ENCODE data around the gene CROT.
A peak's percentile ranks its signal among the peaks of the same experiment; 100 is the strongest.

The CROT gene

GRCh38 chr7:87341441-87341840 is 4.0 kb upstream of the CROT start:
- no peak overlapping the region for H3K4me3 ChIP-seq (ENCODE audit: low read depth, low read length, poor library complexity, severe bottlenecking)
- no peak overlapping the region for H3K27ac ChIP-seq (ENCODE audit: low read depth, low read length, poor library complexity, severe bottlenecking)
- peaks cover 14% of the 10 kb centered on the region for H3K79me2 ChIP-seq (ENCODE audit: insufficient read depth, low read length)
- no peak overlapping the region for H3K9ac ChIP-seq (ENCODE audit: low read length)
- no peaks in the 10 kb centered on the region for H4K20me1 ChIP-seq (ENCODE audit: insufficient read depth, low read length)
- H3K27me3 ChIP-seq (ENCODE audit: insufficient read depth, low read length), result no peaks in the 10 kb centered on the region
- peaks cover 12% of the 10 kb centered on the region; the same call in 1 of the 2 replicates for H3K36me3 ChIP-seq (ENCODE audit: insufficient read depth, low read length)
- no peaks in the 10 kb centered on the region for H3K9me2 ChIP-seq (ENCODE audit: low read depth, low read length)
- H3F3A ChIP-seq (ENCODE audit: insufficient read depth, low read length), result no peaks in the 10 kb centered on the region
- H3K9me3 ChIP-seq (ENCODE audit: low read length), result no peaks in the 10 kb centered on the region
- TF ChIP-seq CTCF (IDR thresholded peaks at IDR 0.05; ENCODE audit: low read length) (no peak), EZH2 (IDR thresholded peaks at IDR 0.05; ENCODE audit: borderline replicate concordance, low read length) (no peak)
- peaks cover 40% of the 10 kb centered on the region for H3K4me1 ChIP-seq (ENCODE audit: insufficient read depth, low read length, severe bottlenecking)
- no peak overlapping the region for H3K4me2 ChIP-seq (ENCODE audit: low read length)
- no peak overlapping the region for H2AFZ ChIP-seq (ENCODE audit: low read length)

- Histone ChIP-seq H3K4me2 (ENCODE audit: low read length) (peak overlapping the region; percentile 95; the same call in 1 of the 2 replicates), H3K79me2 (ENCODE audit: insufficient read depth, low read length) (peaks cover 14% of the 10 kb centered on the region), H3K4me3 (ENCODE audit: low read depth, low read length, poor library complexity, severe bottlenecking) (no peak overlapping the region), H3K36me3 (ENCODE audit: insufficient read depth, low read length) (peaks cover 17% of the 10 kb centered on the region; the same call in 1 of the 2 replicates), H3K9me2 (ENCODE audit: low read depth, low read length) (no peaks in the 10 kb centered on the region), H3K4me1 (ENCODE audit: insufficient read depth, low read length, severe bottlenecking) (peaks cover 48% of the 10 kb centered on the region), H3K27me3 (ENCODE audit: insufficient read depth, low read length) (no peaks in the 10 kb centered on the region), H3K9me3 (ENCODE audit: low read length) (no peaks in the 10 kb centered on the region), H4K20me1 (ENCODE audit: insufficient read depth, low read length) (no peaks in the 10 kb centered on the region), H3K27ac (ENCODE audit: low read depth, low read length, poor library complexity, severe bottlenecking) (no peak overlapping the region), H3K9ac (ENCODE audit: low read length) (no peak overlapping the region), H3F3A (ENCODE audit: insufficient read depth, low read length) (no peaks in the 10 kb centered on the region), H2AFZ (ENCODE audit: low read length) (no peak overlapping the region)
- TF ChIP-seq EZH2 (IDR thresholded peaks at IDR 0.05; ENCODE audit: borderline replicate concordance, low read length), result no peak
- no peak for TF ChIP-seq CTCF (IDR thresholded peaks at IDR 0.05; ENCODE audit: low read length)
Observed at GRCh38 chr7:87342231-87342630, 3.2 kb upstream of the CROT start.

GRCh38 chr7:87344446-87344845 is 1.0 kb upstream of the CROT start:
- H3F3A ChIP-seq (ENCODE audit: insufficient read depth, low read length), result no peaks in the 10 kb centered on the region
- H2AFZ ChIP-seq (ENCODE audit: low read length), result peak overlapping the region; percentile 73
- H3K79me2 ChIP-seq (ENCODE audit: insufficient read depth, low read length), result peaks cover 14% of the 10 kb centered on the region
- H3K4me3 ChIP-seq (ENCODE audit: low read depth, low read length, poor library complexity, severe bottlenecking), result peak overlapping the region; percentile 68
- no peaks in the 10 kb centered on the region for H3K9me2 ChIP-seq (ENCODE audit: low read depth, low read length)
- H3K9me3 ChIP-seq (ENCODE audit: low read length), result no peaks in the 10 kb centered on the region
- H3K4me1 ChIP-seq (ENCODE audit: insufficient read depth, low read length, severe bottlenecking), result peaks cover 48% of the 10 kb centered on the region
- H3K9ac ChIP-seq (ENCODE audit: low read length), result peak overlapping the region; percentile 78
- no peak for TF ChIP-seq CTCF (IDR thresholded peaks at IDR 0.05; ENCODE audit: low read length)
- no peak for TF ChIP-seq EZH2 (IDR thresholded peaks at IDR 0.05; ENCODE audit: borderline replicate concordance, low read length)
- peak overlapping the region; percentile 57 for H3K27ac ChIP-seq (ENCODE audit: low read depth, low read length, poor library complexity, severe bottlenecking)
- no peaks in the 10 kb centered on the region for H3K27me3 ChIP-seq (ENCODE audit: insufficient read depth, low read length)
- peaks cover 32% of the 10 kb centered on the region for H3K36me3 ChIP-seq (ENCODE audit: insufficient read depth, low read length)
- no peaks in the 10 kb centered on the region for H4K20me1 ChIP-seq (ENCODE audit: insufficient read depth, low read length)
- H3K4me2 ChIP-seq (ENCODE audit: low read length), result peak overlapping the region; percentile 95

All from OCI-LY1 (cell line).